GM18909 (cell line): ENCODE measurements around the gene OOSP2.

Experiments
- ATAC-seq: cut with Tn5 transposase; IDR thresholded peaks from one replicate; pipeline ENCODE4 v1.9.1; 2021; ENCODE audit warnings: mild to moderate bottlenecking; ENCODE audit not compliant: unreplicated experiment, poor library complexity

The OOSP2 gene

DNA sequence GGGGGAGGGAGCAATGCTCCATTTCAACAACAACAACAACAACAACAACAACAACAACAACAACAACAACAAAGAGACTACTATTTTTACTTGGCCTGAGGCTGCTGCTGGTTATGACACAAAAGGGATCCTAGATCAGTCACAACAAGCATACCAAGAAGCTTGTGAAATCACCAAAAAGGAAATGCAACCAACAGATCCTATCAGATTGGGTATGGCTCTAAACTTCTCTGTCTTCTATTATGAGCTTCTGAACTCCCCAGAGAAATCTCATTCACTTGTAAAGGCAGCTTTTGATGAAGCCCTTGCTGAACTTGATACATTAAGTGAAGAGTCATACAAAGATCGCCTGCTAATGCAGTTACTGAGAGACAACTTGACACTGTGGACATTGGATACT, 37.8 kb downstream of the OOSP2 start:
- no peak for ATAC-seq

DNA sequence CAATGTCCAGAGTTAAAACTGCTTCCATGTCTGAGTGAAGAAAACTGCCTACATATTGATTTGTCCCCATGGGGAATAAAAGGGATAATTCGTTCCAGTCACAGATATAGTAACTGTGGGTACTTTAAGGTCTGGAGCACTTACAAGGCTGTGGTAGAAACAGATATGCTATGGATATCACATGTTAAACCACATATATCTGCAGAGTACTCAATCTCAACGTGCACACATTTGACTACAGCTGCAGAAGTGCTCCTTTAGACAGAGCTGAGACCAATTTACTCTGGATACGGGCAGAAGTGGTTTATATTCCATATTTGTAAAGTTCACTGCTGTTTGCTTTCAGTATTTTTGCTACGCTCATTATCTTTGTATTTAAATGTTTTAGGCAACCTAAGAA, 38.5 kb downstream of the OOSP2 start:
- no peak for ATAC-seq

DNA sequence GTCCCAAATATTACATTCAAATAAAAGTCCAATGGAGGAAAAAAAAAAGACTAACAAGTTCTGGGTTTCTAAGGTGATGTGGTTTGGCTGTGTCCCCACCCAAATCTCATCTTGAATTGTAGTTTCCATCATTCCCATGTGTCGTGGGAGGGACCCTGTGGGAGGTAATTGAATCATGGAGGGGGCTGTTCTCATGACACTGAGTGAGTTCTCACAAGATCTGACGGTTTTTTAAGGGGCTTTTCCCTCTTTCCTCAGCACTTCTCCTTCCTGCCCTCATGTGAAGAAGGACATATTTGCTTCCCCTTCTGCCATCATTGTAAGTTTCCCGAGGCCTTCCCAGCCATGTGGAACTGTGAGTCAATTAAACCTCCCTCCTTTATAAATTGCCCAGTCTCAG, 40.3 kb downstream of the OOSP2 start:
- no peak for ATAC-seq

DNA sequence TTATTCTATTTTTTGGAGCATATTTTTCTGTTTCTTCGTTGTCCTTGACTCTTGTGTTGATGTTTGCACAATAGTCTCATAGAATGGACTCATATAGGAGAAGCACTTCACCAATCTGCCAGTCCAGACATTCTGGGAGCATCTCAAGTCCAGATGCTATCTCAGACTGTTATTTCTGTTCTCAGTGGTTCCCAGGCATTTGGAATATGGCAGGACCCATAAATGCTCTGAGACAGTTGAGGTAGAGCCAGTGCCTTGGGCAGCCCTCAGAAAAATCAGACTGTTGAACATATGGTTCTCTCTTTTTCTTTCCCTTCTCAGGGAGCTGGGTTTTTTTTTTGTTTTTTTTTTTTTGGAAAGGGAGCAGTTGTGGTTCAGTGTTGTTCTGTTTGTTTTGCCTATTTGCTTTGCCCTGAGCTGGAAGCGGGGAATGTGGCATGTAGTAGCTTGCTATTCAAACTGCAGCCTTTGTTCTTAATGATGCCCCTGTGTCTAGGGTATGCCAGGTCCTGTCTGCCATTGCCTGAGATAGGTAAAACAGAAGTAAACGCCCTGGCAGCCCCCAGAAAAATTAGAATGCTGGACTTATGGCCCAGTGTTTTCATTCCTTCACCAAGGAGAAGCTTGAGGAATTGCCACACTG, 44.5 kb downstream of the OOSP2 start:
- ATAC-seq: no peak

DNA sequence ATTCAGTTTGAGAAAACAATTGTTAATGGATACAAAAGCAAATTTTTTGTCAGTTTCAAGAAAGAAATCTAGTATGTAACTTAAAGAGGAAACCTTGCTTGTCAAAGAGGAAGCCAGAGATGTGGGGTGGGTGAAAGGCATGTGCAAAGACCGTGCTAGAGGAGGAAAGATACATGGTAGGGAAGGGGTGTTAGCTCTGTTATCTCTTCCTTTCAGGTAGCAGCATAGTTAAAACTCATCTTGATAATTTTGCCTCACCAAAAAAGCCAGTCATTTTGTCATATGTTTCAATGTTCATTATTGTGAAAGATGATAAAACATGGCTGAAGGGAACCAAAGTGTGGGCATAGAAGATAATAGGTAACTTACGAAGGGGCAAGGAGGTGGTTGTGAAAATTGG, 45.7 kb downstream of the OOSP2 start:
- ATAC-seq: no peak

DNA sequence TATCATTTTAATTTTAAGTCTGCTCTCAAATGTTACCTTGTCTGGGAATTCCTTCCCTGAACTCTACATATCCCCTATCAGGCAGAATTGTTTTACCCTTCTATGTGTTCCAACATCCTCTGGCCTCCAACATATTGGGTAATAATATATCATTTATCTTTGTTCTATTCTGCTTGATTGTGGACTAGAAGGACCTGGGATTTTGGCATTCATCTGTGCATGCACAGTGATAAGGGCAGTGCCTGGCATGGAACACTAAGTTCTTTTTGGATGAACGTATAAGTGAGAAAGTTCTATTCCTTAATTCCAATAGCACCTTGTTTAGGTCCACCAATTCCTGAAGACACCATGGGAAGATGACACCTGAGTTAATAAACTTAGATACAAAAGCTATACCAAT, 47.0 kb downstream of the OOSP2 start:
- no peak for ATAC-seq

DNA sequence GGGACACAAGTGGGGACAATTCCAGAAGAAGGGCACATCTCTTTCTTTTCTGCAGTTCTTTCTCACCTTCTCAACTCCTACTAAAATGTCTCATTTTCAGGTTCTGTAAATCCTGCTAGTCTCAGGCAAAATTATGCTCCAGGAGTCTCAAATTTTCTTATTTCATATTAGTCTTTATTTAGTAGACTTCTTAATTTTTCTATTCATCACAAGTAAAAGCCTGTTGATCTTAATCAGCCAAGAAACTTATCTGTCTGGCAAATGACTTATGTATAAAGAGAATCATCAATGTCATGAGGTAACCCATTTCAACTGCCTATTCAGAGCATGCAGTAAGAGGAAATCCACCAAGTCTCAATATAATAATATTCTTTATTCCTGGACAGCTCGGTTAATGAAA, 48.2 kb downstream of the OOSP2 start, which contains the start of gene MS4A2:
MS4A2 (plus strand) TSS at position 301 of the 400 bp plus-strand sequence. CDS start 102 bp downstream, outside the sequence.
- ATAC-seq: no peak

DNA sequence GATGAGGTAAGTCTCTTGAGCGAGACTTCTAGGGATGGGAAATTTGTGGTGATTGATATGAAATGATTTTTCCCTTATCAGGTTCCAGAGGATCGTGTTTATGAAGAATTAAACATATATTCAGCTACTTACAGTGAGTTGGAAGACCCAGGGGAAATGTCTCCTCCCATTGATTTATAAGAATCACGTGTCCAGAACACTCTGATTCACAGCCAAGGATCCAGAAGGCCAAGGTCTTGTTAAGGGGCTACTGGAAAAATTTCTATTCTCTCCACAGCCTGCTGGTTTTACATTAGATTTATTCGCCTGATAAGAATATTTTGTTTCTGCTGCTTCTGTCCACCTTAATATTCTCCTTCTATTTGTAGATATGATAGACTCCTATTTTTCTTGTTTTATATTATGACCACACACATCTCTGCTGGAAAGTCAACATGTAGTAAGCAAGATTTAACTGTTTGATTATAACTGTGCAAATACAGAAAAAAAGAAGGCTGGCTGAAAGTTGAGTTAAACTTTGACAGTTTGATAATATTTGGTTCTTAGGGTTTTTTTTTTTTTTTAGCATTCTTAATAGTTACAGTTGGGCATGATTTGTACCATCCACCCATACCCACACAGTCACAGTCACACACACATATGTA, 55.4 kb downstream of the OOSP2 start:
- ATAC-seq: no peak

DNA sequence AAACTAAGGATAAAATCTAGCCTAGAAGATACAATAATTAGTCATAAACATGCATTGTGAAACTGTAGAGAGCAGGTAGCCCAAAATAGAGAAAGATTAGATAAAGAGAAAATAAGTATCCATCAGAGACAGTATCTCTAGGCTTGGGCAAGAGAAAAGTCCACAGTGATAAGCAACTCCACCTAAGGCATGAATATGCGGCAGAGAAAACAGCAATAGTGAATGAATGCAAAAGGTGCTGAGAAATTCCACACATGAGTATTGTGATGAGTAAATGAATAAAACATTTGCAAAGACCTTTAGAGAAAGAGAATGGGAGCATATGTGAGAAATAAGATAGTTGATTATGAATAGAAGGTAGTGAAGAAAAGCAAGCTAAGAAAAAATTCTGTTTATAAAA, 57.0 kb downstream of the OOSP2 start:
- no peak for ATAC-seq
